Stimulated activated CD4-positive, alpha-beta T cell treated with anti-CD3 and anti-CD28 coated beads, Interleukin-4, amount 100 ng/mL, for 4 hours (primary cell): ENCODE results near the gene ELMO3.

Experiments
- DNase-seq, 2 experiments: peaks; one replicate each; pipeline ENCODE4 v3.0.0-alpha.2; 2020

The ELMO3 gene

DNA sequence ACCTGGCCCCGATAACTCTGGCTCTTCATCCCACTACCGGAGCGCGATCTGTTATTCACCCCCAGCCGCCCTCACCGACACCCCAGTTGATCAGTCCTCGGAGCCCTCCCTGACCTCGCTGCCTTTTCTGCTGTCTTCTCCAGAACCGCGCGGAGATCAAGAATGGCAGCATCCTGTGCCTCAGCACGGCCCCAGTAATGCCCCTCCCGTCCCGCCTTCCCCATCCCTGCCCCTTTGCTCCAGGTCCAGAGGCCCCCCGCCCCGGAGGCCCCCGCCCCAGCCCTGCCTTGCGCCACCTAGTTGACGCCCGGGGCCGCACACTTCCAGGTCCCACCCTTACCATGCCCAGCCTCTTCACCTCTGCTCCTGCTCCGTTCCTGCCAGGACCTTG lies 872 bp downstream of the ELMO3 start:
- DNase-seq: no peak

DNA sequence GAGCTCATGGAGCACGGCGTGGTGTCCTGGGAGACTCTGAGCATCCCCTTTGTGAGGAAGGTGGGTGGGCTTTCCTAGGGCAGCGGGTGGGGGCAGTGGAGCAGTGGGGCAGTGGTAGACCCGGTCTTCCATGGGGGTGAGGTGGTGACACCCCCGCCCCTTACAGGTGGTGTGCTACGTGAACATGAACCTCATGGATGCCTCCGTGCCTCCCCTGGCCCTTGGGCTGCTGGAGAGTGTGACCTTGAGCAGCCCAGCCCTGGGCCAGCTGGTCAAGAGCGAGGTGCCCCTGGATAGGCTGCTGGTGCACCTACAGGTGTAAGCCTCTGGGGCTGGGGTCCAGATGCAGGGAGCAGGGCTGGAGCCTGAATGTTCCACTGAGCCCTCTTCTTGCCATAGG lies 1.6 kb downstream of the ELMO3 start:
- DNase-seq: no peak

DNA sequence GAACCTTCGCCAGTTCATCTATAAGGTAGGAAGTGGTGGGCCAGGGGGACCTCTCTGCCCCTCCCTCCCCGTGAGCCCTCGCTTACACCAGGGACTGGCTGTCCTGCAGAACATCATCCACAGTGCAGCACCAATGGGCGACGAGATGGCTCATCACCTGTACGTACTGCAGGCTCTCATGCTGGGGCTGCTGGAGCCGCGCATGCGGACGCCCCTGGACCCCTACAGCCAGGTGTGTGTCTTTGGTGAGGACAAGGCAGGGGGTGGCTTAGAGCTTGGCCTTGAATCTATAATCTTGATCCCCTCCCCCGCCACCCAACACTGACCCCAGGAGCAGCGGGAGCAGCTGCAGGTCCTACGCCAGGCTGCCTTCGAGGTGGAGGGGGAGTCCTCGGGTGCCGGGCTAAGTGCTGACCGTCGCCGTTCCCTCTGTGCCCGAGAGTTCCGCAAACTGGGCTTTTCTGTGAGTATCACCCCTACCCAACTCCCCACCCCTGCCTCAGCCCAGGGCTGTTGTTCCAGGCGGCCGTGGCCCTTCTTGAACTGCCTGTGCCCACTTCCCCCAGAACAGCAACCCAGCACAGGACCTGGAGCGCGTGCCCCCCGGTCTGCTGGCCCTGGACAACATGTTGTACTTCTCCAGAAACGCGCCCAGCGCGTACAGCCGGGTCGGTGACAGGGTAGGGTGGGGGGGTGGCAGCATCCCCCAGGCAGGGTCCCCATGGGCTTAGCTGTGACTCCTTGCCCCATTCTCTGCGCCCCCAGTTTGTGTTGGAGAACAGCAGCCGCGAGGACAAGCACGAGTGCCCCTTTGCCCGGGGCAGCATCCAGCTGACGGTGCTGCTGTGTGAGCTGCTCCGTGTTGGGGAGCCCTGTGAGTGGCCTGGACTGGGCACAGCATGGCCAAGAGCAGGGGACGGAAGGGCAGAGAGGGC lies 2.7 kb downstream of the ELMO3 start:
- no peak for DNase-seq

DNA sequence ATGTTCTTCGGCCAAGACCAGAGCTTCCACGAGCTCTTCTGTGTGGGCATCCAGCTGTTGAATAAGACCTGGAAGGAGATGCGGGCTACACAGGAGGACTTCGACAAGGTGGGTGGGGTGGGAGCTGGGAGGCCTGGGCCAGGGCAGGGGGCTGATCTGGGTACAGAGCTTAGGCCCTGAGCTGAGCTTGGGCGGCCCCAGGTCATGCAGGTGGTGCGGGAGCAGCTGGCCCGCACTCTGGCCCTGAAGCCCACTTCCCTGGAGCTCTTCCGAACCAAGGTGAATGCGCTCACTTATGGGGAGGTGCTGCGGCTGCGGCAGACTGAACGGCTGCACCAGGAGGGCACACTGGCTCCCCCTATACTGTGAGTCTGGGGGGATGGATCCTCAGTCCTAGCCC lies 3.5 kb downstream of the ELMO3 start:
- DNase-seq: no peak

DNA sequence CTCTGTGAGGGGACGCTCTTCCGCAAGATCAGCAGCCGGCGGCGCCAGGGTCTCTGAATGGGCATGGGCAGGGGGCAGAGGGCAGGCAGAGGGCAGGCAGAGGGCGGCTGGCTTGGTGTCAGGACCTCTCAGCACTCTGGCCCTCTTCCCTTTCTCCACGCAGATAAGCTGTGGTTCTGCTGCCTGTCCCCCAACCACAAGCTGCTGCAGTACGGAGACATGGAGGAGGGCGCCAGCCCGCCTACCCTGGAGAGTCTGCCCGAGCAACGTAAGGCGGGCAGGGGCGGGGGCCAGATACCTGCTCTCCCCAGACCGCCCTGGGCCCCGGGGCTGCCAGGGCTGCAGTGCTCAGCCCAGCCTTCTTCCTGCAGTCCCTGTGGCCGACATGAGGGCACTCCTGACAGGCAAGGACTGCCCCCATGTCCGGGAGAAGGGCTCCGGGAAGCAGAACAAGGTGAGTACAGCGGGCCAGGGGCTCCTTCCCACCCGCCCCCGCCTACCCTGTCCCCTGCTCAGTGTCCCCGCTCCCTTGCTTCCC lies 4.1 kb downstream of the ELMO3 start:
- no peak for DNase-seq

DNA sequence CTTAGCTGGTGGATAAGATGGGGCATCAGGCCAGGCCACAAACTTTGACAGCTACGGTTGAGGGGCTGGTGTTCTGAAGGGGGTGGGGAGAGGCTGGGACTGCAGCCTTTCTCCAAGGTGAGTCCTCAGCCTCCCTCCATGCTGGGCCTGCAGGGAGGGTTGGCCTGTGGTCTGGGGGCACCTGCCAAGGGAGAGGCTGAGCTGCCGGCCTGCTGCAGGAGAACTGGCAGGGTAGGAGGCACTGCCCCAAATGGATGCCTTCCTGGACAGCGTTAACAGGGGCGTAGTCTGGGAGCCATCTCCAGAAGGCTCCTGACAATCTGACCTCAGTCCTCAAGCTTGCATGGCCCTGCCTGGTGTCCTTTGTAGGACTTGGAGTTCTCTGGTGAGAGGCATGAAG lies 5.1 kb downstream of the ELMO3 start:
- DNase-seq: no peak

DNA sequence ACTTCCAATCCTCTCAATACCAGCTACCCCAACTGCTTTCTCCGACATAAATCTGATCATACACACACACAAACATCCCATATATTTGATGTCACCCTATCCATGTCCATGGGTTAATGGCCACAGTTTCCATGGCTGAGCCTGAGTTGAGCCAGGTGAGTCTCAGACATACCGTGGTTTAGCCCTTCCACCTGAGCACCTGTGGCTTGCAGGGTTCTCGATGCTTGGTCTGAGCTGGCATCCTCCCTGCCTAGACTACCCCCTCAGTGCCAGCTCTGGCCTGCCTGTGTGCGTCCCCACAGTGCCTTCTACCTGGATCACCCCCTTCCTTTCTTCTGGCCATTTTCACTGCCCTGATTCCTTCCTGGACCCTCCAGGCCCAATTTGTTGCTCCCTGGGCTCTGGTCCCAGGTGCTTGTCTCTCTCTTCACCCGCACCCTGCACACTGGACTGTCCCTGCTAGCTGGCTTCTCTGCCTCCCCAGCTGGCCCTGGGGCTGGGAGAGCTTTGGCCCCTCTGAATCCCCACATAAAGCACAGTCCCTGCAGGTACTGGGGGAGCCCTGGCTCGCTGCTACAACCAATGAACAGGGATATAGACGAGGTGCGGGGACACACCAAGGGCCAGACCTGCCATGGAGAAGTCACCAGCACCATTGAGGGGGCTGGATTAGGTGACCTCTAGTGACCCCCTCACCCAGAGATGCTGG lies 7.4 kb downstream of the ELMO3 start:
- DNase-seq: no peak

DNA sequence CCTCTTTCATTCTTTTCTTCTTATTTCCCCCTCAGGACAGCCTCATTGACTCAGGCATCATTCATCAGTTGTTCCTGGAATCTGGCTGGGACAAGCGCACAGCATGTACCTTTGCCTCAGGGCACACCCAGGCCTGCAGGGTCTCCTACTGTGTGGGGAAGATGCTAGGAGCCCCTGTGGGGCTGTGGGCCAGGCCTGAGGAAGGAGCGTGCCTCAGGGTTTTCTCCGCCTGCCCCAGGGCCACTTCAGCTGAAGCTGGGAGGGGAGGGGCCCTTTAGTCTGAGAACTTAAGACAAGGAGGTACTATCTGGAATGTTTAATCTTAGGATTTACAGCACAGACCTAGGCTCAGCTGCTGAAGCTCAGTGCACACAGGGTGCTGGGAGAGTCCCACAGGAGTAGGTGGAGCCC lies 7.9 kb downstream of the ELMO3 start:
- no peak for DNase-seq

DNA sequence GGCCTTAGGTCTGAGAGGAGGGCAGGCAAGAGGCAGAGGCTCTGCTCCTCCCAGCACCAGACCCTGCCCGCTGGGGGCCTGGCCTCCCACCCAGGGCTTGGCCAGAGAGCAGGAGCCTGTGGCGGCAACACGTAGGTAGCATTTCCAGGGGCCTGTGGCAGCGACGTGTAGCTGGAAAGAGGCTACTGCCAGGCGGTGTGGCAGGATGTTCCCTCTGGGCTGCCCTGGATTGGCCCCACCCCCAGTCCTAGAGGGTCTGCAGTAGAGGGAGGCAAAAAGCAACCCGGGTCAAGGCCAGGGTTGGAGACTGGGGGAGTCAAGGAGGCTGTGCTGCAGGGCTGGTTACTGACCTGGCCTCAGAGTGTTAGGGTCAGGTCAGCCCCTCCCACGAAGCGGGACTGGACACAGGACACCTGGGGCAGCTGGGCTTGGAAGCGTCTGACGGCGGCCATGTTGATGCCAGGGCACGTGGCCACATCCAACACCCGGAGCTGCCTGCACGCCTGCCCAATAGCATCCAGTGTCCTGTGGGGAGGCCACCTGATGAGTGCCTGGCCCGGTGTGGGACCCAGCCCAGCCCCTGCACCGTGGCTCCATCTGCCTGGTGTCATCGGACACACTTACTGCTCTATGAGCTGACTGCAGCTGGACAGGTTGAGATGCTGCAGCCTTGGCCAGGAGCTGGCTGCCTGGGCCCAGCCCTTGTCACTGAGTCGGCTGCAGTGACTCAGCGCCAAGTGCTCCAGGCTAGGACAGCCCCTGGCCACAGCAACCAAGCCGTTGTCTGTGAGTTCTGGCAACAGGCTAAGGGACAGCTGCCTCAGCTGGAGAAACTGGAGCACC lies 8.5 kb downstream of the ELMO3 start:
- no peak for DNase-seq

DNA sequence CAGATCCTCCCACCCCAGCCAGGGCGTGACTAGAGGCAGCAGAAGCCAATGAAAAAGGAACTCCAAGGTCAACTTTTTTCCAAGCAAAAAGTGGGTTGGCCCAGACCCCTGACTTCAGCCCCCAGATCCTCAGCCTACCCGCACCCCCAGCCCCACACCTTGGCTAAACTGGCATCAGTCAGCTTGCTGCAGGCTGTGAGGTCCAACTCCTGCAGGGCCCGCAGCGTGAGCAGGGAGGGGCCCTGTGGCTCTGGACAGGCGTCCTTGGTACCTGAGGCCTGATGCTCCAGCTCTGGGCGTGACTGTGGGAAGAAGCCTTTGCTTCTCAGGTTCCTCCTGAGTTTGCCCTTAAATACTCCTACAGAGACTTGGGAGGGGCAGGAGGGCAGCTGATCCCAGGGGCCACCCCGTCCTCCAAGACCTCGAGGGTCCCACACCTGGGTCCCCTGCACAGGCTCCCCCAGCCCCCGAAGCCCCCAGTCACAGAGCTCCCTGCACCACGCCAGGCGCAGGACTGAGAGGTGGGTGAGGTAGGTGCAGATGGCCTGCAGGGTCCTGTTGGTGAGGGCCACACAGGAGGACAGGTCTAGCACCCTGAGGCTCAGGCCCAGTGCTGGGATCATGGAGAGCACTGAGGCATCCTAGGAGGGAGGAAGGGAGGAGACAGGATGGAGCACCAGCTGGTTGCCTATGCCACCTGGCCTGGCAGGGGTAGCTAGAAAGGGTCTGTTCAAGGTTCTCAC lies 9.4 kb downstream of the ELMO3 start:
- DNase-seq: no peak

DNA sequence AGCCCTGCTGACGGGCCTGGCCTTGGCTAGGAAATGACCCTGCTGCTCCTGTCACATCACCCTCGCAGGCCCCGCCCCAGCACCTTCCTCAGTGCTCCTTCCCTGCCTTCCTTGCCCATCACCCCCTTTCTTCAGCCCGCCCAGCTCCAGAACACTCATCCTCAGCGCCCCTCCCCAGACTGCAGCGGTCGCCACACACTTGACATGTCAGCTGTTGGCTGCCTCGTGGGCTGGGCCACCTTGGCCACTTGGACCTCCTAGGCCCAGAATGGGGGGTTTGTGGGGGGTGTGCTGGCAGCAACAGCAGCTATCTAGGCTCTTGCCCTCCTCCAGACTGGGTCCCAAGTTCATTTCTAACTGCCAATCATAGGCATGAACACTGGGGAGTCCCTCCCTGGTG lies 10.6 kb downstream of the ELMO3 start:
- no peak for DNase-seq

DNA sequence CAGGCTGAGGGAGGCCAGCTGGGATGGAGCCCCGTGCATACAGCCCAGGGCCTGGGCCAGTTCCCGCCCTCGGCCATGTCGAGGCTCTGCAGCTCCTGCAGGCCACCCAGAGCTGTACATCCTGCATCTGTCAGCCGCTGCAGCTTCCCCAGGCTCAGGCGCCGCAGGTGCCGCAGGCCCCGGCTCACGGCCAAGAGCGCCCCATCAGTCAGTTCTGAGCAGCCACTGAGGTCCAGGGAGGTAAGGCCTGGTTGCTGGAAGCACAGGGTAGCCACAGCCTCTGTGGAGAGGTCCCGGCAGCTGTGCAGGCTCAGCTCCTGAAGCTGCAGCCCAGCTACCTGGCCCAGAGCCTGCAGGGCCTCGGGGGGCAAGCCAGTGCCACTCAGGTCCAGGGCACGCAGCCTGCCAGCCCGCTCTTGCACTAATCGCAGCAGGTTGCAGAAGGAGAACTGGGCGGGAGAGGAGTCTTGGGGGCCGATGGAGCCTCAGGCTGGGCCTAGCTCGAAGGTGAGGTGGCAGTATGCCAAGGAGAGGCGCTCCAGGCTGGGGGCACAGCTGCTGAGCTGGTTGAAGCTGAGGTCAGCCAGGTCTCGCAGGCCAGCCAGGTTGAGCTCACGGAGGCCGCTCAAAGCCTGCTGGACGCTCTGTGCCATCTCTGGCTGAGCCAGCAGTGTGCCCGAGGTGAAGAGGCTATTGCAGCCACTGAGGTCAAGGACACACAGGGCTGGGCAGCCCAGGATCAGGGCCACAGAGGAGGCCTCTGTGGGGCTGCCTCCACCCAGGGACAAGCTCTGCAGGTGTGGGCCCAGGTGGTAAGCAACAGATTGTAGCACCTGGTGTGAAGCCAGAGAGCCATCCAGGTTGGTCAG lies 11.4 kb downstream of the ELMO3 start:
- DNase-seq: no peak

DNA sequence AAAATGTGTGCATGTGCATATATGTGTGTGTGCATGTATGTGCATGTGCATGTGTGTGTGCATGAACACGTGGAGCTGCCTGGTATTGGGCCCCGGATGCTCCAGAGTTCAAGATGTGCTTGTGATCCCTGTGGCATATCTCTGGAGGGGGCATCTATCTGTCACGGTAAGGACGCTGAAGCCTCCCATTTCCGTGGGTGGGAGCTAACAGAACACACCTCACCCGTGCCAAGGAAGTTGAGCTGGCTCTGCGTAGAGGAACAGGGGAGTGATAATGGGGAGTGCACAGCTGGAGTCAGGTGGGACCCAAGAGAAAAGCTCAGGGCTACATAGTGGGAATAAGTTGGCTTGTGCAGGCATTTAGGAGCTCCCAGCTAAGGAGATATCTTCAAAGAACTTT lies 12.7 kb downstream of the ELMO3 start:
- no peak for DNase-seq

DNA sequence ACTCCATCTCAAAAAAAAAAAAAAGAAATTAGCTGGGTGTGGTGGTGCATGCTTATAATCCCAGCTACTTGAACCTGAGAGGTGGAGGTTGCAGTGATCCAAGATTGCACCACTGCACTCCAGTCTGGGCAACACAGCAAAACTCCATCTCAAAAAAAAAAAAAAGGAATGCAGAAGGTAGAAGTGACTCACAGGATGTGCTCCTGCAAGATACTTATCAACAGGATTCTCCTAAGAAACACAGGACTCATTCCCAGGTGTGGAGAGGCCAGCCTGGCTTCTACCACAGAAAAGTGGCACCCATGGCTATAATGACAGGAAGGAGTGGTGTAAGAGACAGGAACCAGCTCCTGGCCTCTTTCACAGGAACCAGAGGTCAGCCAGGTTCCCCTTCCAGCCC lies 13.8 kb downstream of the ELMO3 start:
- DNase-seq: no peak

DNA sequence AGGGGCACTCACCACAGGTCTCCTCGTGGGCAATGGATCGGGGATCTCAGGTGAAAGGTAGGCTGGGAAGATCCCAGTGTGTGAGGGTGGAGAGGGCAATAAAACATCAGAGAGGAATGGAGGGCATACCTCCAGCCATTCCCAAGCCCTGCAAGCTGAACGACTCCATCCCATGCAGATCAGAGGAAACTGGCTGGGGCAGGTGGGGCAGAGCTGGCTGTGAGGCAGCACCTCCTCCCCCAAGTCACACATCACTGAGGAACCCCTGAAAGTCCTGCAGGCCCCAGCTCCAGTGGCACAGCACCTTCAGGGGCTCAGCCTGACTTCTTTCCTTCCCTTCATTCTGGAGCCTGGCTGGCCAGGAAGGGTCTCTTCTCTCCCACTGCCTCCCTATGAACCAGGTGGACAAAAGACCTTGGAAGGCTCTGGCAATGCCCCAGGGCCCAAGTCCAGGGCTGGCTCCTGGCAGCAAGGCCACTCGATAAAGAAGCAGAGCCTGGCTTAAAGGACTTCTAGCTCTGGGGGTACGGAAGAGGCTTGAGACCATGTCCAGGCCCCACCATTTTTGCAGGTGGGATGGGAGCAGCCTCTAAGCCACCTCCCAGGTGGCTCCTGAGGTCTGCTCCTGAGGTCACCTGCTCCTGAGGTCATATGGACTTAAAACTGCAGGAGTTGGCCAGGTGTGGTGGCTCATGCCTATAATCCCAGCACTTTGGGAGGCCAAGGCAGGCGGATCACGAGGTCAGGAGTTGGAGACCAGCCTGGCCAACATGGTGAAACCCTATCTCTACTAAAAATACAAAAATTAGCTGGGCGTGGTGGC lies 14.5 kb downstream of the ELMO3 start:
- no peak for DNase-seq

DNA sequence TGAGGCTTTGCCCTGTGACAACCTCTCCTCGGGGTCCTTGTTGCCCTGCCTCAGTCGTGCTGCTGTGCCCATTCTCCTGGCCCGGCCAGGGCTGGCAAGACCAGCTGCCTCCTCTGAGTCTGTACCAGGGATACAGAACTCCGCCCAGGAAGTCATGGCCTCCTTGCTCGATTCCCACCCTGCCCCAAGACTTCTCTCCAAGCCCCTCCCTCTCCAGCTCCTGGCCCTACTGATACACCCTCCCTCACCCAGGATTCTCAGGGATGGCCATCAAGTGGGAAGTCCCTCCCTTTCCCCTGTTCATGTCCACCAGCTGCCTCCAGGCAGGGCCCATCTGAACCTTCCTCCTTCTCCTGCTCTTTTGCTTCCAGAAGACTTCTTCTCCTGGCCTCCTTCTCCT lies 16.8 kb downstream of the ELMO3 start:
- DNase-seq: no peak

DNA sequence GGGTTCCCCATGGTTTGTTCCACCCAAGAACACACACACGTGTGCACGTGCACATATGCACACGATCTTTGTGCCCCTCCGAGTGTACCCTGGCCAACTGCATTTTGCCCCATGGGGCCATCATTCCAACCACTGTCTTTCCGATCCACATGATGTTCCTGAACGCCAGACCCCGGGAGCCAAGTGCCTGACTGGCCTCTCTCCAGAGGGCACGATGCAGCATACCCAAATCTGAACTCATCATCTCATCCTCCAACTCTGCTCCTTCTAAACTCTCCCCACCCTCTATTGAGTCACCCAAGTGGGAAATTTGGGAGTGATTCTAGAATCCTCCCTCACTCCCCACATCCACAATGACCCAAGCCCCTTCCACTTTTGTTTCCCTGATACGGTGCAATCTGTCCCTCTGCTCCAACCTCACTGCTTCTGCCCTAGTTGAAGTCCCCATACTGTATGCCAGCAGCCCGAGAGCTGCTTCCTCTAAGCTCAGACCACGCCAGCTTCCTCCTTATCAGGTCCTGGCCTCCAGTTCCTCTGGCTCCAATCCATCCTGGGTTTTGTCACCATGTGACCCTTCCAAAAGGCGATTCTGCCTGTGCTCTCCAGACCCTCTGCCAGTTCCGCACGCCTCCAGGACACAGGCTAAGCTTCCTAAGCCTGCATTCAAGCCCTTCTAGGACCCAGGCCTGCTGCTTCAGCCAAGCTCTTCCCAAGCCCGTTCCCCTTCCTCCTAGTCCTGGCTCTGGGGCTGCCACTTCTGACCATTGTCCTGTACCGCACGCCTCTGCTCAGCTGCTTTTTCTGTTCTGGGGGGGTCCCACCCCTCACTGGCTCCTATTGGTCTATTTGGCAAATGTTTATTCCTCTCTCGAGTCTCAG lies 17.9 kb downstream of the ELMO3 start:
- no peak for DNase-seq

DNA sequence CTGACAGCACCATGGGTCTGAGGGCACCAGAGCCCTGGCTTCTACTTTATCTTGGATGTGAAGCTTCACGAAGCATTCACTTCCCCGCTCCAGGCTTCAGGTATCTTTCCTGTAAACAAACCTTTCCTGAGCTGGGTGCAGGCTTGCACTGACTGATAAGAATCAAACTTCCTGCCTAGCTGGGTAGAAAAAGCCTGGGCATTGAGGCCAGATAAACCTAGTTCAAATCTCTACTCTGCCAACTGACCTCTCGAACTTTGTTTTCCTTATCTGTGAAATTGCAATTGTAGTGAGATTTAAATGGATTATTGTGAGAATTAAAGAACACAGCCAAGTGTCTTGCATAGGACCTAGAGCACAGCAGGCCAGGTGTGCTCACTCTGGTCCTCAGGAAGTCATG lies 25.1 kb downstream of the ELMO3 start:
- DNase-seq: no peak

DNA sequence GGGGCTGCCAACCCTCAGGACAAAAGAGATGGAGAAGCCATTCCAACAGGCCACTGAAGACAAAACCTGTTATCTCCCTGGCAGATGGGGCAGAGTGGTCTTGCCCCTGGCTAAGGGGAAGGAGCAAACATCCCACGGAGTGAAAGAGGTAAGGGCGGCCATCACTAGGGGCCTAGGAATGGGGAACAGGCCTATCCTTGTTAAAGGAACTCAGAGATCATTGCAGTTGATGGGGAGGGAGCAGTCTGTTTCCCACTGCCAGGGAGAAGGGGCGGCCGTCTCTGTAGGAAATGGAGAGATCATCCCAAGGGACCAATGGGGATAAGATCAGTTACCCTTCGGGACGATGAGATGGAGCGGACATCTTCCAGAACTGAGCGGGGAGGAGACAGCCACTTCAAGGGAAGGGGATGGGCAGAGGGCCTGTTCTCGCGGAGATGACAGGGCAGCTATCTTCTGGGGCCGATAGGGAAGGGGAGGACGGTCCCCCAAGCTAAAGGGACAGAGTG lies 27.4 kb downstream of the ELMO3 start:
- DNase-seq: no peak
